ENCODE measurements around the gene DNALI1.

- TF ChIP-seq CTCF (conservative IDR thresholded peaks at IDR 0.05; ENCODE audit: low read depth, low read length) (no peak), EZH2 (IDR thresholded peaks at IDR 0.05; ENCODE audit: borderline replicate concordance, low read depth, low read length, poor library complexity, severe bottlenecking) (no peak)
Observed at GRCh38 chr1:37605061-37605650, 48.4 kb downstream of the DNALI1 start.

Measured in A673 (cell line).